HG03460 (cell line): Measurements from ENCODE around the gene CCL13.

Experiments
- ATAC-seq: cut with Tn5 transposase; IDR thresholded peaks from one replicate; pipeline ENCODE4 v1.9.1; 2021; ENCODE audit not compliant: unreplicated experiment

The CCL13 gene

DNA sequence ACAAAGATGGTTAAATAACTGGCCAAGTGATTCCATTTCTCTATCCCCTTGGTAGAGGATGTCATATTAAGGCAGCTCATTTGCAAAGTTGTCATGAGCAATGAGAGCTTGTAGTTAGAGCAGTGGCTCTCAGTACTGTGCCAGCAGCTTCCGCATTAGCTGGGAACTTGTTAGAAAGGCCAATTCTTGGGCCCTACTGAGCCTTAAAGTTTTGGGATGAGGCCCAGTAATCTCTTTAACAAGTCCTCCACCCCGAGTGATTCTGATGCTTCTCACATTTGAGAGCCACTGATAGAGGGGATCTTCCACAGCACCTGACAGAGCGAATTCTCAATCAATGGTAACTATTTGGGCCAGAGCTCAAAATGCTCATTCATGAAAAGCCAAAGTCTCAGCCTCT is 26.9 kb downstream of the CCL13 start:
- no peak for ATAC-seq

DNA sequence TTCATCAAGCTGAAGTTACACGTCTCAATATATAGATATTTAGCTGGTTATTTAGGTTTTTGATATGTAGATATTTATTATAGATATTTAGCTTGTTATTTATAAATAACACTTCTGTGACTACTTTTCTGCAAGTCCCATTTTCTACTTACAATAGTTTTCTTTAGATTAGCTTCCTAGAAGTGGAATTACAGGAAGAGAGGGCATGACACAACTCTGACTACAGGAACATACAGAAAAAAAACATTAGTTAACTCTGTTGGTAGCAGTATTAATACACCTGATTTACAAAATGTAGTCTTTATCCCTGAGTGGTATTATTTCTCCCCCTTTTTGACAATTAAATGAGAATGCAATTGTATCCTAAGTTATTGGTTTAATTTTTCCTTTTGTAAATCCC is 28.0 kb downstream of the CCL13 start:
- no peak for ATAC-seq

DNA sequence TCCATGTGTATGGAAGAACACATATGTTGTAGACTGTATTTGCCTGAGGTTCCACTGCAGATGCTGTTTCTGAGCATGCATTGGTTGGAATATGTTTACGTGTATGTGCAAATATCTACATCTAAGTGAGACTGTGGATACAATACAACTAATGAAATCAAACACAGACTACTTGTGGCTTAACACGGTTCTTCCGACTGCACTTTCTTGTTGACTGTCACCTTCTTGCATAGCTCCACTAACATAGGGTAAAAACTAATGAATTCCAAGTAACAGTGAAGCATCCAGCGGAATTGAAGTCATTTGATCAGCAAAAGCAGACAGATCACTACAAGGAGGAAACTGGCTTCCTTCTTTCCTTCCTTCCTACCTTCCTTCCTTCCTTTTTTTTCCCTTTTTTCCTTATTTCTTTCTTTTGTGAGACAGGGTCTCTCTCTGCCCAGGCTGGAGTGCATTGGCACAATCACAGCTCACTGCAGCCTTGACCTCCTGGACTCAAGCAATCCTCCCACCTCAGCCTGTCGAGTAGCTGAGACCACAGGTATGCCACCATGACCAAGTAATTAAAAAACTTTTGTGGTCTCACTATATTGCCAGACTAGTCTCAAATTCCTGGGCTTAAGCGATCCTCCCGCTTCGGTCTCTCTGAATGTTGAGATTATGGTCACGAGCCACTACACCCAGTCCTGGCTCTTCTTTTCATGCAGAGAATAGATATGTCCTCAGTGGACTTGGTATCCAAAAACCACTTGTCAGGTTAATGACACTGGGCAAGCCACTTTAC is 28.7 kb downstream of the CCL13 start:
- ATAC-seq, result no peak

DNA sequence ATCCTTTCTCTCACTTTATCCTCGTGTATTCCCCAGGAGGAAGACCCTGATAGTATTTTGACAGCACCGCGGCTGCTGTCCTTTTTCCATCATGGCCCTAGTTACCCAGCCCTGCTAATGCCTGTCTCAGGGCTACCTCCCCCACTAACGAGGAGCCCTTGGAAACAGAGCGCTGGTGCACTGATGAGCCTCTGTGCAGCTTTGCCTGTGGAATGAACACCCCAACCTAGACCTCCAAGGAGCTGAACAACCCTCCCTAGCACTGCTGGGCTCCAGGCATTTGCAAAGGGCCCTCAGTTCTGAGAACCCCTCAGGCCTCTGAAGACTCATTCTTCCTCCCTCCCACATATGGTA is 30.0 kb downstream of the CCL13 start:
- no peak for ATAC-seq

DNA sequence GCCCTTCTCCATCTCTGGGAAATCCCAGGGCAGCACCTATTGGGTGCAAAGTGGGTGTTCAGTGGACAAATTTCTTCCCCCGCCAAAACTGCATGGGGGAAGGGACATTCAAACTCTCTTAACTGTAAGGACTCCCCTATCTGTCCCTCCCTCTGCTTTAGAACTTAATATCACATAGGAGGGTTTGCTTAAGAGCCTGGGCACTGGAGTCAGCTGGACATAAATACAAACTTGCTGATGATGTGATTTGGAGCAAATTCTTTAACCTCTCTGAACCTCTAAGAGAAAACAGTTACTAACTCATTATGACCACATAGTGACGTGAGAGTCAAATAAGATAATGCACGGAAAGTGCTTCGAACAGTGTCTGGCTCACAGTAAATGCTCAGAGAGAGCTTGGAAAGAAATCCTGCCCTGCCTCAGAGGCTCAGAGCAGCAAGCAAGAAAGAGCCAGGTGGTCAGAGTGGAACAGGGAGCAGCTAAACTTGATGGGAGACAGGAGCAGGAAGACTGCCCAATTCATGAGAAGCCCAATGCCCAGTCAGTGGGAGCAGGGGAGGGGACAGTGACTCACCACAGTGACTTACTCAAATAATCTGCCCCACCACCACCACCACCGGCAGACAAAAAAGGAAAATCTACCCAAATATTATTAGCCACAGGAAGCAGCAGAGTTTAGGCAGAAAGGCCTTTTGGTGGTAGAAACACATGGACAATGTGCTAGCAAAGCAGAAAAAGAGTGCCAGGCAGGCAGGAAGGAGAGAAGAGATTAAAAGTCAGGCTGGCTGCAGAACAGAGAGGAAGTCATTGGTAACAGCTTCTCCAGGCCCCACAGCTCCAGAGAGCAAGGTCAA is 30.6 kb downstream of the CCL13 start:
- no peak for ATAC-seq

DNA sequence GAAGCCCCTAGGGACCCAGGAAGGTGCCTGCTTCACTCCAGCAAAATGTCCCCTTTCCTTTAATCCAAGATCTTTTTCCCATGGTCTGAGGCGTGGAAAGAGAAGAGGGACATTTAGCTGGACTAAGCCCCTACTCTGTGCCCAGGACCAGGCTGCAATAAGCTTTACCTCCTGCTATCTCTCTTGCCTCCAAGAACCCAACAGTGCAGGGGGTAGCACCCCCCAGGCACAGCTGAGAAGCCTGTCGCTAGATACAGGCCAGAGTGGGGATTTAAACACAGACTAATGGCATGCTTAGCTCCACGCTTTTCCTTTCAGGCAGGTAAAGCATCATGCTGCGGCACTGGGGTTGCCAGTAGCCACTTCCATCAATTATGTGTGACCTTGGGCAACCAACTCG is 31.3 kb downstream of the CCL13 start:
- no peak for ATAC-seq

DNA sequence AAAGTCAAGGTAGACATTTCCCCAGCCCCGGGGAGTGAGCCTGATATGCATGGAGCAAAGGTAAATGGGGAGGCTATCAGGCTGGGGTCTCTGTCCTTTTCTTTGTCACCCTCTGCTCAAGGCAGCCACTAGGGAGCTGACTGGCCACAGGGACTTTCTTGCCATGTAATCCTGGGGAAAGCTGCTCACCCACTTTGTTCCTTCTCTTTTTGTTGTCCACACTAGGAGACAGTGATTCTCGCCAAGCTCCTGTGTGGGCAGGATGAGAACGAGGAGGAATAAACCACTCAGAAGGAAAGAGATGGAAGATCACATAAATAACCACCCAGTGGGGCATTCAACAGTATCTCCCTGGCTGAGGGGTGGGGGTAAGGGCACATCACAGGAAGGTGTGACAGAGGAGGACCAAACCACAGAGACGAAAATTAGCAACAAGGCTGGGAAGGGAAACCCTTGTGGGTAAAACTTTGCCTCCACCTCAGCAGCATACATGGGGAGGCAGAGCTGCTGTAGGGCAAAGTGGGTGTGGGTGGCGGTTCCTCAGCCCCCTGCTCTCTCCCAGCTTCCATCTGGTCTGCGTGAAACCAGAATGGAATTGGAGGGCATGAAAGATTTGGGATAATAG is 33.0 kb downstream of the CCL13 start:
- no peak for ATAC-seq

DNA sequence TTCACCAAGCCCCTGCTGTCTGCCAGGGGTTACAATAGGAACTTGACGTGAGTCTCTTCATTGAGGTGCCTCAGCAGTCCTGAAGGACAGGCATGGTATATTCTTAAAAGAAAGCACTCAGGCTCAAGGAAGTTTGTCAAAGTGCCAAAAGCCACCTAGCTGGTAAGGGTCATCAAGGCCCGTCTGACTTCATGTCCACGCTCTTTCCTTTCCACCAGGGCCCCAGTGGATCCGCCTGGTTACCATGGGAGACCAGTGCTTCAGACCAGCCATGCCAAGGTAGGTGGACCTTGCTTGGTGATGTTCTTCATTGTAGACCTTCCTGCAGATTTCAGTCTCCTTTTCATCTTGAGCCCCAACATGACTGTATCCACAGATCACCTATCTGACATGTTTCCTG is 34.4 kb downstream of the CCL13 start:
- no peak for ATAC-seq

DNA sequence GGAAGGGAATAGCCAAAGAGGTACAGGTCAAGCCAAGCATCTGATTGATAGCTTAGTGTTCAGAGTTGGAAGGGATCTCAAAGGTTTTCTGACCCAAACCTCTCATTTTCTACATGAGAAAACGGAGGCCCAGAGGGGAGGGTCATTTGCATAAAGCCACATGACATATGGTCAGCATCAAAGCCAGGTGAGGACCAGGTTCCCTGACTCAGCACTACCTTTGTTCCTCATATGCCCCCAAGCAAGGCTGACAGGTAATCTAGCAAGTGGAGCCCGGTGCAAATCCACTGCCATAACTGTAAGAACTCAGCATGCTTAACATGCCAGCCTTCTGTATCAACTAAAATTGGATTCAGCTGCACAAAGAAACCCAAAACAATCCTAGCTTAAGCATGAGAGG is 35.0 kb downstream of the CCL13 start:
- no peak for ATAC-seq

DNA sequence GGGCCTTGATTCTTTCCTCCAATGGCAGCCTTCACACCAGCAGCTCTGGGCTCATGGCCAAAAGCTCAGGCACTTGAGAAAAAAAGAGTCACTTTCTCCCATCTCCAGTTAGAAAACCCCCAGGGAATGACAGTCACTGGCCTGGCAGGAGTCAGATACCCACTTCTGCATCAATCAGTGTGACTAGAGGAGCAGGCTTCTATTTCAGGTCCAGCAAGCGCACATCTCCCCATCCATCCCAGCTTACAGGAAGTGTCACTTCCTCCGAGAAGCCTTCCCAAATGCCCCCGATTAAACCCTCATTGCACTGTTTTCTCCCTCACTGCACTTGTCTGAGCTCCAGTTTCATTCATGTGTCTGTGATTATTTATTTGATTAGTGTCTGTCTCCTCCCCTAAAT is 37.1 kb downstream of the CCL13 start:
- ATAC-seq, result no peak

DNA sequence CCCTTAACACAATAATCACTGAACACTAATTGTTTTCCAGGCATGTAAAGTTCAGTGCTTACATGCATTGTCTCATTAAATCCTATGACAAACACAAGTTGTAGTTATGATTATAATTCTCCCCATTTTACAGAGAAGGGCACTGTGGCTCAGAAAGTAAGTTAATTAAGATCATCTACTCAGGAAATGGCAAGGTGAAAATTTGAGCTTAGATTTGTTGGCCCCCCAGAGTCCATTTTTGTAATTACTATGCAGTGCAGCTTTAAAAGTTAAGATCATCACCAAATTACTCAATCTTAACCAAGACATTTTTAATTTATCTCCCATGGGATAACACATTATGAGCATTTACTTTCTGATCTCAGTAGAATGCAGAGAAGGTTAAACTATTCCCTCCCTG is 41.0 kb downstream of the CCL13 start:
- ATAC-seq, result no peak

DNA sequence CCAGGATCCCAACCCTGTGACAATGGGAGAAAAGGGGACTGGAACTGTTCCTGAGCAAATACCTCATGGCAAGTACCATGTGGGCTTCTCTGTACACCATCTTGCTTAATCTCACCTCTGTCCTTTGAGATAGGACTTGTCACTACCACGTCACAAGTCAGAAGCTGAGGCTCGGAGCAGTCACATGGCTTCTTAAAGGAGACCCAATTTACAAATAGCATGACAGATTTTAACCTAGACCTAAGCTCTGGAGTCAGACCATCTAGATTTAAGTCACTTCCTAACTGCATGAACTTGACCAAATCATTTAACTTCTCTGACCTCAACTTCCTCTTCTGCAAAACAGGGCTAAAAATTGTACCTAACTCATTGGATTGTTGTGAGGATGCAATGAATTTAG is 42.7 kb downstream of the CCL13 start:
- no peak for ATAC-seq

DNA sequence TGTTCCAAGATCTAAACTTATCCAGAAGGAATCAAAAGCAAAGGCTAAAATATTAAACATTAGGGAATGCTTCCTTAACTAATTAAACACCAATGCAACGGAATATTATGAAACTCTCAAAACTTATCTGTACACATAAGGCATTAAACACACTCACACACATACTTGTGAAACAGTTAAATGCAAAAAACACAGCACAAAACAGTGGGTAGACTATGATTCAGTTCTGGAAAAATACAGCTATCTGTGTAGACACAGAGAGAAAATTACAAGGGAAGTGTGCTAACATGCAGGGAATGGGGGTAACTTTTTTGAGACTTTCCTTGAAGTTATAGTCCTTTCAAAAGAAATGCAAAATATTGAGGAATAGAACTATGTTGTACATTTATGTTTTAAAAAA is 43.4 kb downstream of the CCL13 start:
- no peak for ATAC-seq

DNA sequence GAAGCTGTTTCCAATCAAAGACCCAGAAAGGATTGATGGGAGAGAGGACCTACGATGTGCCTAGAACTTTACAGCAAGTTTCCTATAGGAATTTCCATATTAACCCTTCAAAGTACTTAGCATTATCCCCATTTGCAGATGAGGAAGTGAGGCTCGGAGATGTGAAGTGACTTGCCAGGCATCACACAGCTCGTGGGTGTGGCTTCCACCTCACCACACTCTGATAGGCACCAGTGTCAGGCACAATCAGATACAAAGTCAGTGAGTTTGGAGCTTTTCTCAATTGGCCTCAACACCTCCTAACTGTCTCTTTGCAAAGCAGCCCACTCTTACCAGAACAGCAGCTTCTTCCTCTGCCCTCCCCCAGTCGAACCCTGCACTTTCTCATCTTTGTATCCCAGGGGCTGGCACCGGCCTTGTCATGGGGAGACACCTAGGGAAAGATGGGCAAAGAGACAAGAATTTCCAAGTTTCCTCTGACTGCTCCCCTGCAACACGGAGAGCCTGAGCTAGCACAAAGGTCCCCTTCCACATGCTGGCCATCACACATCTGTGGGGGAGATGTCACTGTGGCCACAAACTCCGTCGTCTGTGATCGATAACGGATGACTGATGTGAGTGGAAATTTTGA is 44.1 kb downstream of the CCL13 start:
- ATAC-seq, result no peak

DNA sequence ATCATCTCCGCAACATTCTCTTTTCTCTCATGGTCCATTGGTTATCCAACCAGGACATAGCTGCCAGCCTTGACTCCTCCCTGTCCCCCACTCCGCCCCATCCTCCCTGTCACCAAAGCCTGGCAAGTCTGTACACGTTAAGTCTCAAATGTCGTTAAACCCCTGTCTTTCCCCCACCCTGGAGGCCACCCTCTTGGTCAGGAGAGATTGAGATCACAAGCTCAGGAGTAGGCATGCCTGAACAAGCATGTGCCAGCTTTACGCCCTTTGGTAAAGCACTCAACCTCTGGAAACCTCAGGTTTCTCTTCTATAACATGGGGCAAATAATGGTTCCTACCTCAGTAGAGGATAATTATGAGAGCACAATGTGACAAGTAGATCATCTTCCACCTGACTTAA is 44.9 kb downstream of the CCL13 start:
- no peak for ATAC-seq

DNA sequence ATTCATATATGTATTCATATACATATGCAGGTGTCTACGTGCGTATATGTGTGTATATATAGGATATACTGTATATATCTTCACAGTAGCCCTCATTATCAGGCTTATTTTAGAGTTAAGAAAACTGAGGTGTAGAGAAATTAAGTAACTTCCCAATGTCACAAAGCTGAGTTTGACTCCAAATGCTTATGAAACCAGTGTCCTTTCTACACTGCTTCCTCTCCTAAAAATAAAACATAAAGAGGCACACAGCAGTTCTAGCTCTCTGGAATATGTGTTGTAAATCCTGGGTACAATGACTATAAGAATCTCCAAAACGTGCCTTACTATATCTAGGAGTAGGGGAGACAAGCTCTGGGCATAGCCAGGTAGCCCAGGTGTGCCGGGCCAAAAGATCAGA is 46.7 kb downstream of the CCL13 start:
- no peak for ATAC-seq

DNA sequence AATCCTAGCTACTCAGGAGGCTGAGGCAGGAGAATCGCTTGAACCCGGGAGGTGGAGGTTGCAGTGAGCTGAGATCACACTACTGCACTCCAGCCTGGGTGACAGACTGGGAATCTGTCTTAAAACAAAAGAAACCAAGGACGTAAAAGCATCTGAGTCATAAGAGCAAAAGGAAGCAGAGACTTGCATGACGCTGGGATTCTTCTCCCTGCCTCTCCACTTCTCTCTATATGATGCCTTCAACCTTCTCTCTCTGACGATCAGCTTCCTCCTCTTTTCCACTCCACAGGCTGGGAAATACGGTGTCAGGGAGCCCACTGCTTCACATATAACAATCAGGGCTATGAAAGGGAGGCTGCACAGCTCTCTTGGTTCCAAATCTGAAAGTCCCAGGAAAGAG is 49.9 kb downstream of the CCL13 start:
- ATAC-seq, result no peak
